NAMALWA (cell line): ENCODE data around the gene NKAIN4.

Experiments used
- DNase-seq: peaks from one replicate; pipeline ENCODE4 v3.0.0-alpha.2; 2015; ENCODE audit warnings: low spot score

Gene NKAIN4

DNA sequence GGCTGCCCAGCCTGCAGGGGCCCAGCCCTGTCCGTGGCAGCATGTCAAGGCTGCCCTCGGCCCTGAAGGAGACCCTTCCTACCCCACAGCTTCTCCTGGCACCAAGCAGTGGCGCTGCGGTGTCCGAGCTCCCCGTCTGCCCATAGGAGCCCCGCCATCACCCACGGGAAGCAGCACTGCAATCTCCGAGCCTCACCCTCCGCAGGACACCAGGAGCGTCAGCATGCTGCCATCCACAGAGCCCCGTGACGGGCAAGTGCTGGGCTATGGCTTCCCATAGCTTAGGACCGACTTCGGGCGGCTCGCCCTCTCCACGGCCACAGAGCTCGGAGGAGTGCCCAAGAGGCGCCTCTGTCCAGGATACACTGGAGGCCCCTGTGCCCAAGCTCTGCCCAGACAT is 63.4 kb downstream of the NKAIN4 start:
- DNase-seq: no peak
